ENCODE results near the gene PNPLA5. TPM values are rescaled to one million over a fixed set of nuclear protein-coding genes. Genes with fewer than 3 reads are reported as not detected.
A peak's percentile ranks its signal among the peaks of the same experiment; 100 is the strongest.

Gene PNPLA5
- total and polyA plus RNA-seq, 2 of the 13 experiments (the other 11 are each of a cell fraction or from before 2014, with no cell fraction given) = not detected

DNA sequence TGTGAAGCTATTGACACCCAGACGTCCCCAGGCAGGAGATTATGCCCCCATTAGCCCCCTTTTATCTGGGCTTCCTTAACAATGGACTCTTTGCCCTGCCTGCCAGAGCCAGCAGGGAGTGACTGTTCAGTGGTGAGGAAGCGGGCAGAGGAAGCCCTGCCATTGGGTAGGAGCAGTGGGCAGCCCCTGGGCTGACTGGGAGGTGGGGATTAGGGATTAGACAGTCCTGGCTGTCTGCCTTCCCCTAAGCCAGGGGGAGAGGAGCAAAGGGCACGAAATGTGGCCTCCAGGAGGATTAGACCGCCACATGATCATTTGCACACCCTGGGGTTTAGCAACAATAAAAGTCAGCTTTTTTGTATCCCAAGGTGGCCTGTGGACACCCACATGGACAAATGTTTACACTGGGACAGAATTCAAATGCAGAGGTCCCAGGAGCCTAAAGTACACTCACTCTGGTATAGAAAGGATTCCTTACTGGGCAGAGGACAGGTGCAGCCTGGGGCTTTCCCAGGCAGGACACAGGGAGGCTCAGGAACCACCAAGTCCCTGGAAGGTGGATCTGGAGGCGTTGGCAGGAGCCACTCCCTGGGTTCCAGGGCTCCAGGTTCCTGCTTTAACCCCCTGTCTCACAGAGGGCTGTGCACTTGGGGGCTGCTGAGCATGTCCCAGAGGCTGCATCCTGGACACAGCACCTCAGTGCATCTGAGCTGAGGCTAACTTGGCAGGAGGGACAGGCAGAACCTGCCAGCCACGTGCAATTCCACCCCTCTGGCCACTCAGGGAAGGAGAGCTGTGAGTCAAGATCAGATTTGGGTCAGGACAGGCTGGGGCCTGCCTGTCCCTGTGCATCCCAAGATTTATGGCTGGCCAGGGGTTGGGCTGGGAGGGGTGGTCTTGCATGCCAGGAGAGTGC is 33.9 kb upstream of the PNPLA5 start (continued):
- TF ChIP-seq, protein P1, sequence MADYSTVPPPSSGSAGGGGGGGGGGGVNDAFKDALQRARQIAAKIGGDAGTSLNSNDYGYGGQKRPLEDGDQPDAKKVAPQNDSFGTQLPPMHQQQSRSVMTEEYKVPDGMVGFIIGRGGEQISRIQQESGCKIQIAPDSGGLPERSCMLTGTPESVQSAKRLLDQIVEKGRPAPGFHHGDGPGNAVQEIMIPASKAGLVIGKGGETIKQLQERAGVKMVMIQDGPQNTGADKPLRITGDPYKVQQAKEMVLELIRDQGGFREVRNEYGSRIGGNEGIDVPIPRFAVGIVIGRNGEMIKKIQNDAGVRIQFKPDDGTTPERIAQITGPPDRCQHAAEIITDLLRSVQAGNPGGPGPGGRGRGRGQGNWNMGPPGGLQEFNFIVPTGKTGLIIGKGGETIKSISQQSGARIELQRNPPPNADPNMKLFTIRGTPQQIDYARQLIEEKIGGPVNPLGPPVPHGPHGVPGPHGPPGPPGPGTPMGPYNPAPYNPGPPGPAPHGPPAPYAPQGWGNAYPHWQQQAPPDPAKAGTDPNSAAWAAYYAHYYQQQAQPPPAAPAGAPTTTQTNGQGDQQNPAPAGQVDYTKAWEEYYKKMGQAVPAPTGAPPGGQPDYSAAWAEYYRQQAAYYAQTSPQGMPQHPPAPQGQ (CRISPR knock-in tag; IDR thresholded peaks at IDR 0.05; ENCODE audit: borderline replicate concordance) = no peak
- TF ChIP-seq, protein P2, sequence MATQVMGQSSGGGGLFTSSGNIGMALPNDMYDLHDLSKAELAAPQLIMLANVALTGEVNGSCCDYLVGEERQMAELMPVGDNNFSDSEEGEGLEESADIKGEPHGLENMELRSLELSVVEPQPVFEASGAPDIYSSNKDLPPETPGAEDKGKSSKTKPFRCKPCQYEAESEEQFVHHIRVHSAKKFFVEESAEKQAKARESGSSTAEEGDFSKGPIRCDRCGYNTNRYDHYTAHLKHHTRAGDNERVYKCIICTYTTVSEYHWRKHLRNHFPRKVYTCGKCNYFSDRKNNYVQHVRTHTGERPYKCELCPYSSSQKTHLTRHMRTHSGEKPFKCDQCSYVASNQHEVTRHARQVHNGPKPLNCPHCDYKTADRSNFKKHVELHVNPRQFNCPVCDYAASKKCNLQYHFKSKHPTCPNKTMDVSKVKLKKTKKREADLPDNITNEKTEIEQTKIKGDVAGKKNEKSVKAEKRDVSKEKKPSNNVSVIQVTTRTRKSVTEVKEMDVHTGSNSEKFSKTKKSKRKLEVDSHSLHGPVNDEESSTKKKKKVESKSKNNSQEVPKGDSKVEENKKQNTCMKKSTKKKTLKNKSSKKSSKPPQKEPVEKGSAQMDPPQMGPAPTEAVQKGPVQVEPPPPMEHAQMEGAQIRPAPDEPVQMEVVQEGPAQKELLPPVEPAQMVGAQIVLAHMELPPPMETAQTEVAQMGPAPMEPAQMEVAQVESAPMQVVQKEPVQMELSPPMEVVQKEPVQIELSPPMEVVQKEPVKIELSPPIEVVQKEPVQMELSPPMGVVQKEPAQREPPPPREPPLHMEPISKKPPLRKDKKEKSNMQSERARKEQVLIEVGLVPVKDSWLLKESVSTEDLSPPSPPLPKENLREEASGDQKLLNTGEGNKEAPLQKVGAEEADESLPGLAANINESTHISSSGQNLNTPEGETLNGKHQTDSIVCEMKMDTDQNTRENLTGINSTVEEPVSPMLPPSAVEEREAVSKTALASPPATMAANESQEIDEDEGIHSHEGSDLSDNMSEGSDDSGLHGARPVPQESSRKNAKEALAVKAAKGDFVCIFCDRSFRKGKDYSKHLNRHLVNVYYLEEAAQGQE (IDR thresholded peaks at IDR 0.05; ENCODE audit: borderline replicate concordance in 1 of 2, low read depth in 1 of 2, low read length in 2 of 2) = peak in 1 of 2 experiments; percentile 21; a peak in 1 of 4 replicates
- TF ChIP-seq ZNF205 (CRISPR knock-in tag; IDR thresholded peaks at IDR 0.05) (no peak), ZNF329 (CRISPR knock-in tag; IDR thresholded peaks at IDR 0.05; ENCODE audit: low read depth) (no peak), NR2F6 (IDR thresholded peaks at IDR 0.05) (peak; percentile 84), NR2F6 (CRISPR knock-in tag; IDR thresholded peaks at IDR 0.05) (peak; percentile 80; the same call in 1 of the 2 replicates), NCOA1 (CRISPR knock-in tag; IDR thresholded peaks at IDR 0.05) (peak; percentile 93; the same call in 1 of the 2 replicates), ZNF3 (CRISPR knock-in tag; IDR thresholded peaks at IDR 0.05) (no peak), THYN1 (CRISPR knock-in tag; IDR thresholded peaks at IDR 0.05; ENCODE audit: borderline replicate concordance, low read depth) (no peak), FOSL1 (CRISPR knock-in tag; IDR thresholded peaks at IDR 0.05; ENCODE audit: borderline replicate concordance) (no peak), MAFG (CRISPR knock-in tag; IDR thresholded peaks at IDR 0.05) (no peak), SRY (CRISPR knock-in tag; IDR thresholded peaks at IDR 0.05) (no peak), ZNF773 (CRISPR knock-in tag; IDR thresholded peaks at IDR 0.05; ENCODE audit: borderline replicate concordance) (no peak), ZNF749 (CRISPR knock-in tag; IDR thresholded peaks at IDR 0.05; ENCODE audit: borderline replicate concordance) (no peak), TCF7L2 (IDR thresholded peaks at IDR 0.05; ENCODE audit: low read depth, low read length) (no peak), SIX4 (CRISPR knock-in tag; IDR thresholded peaks at IDR 0.05) (no peak), AGO1 (IDR thresholded peaks at IDR 0.05; ENCODE audit: low read depth, low read length, poor library complexity, severe bottlenecking) (peak; percentile 30)
- TF ChIP-seq, protein P3, sequence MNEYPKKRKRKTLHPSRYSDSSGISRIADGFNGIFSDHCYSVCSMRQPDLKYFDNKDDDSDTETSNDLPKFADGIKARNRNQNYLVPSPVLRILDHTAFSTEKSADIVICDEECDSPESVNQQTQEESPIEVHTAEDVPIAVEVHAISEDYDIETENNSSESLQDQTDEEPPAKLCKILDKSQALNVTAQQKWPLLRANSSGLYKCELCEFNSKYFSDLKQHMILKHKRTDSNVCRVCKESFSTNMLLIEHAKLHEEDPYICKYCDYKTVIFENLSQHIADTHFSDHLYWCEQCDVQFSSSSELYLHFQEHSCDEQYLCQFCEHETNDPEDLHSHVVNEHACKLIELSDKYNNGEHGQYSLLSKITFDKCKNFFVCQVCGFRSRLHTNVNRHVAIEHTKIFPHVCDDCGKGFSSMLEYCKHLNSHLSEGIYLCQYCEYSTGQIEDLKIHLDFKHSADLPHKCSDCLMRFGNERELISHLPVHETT (CRISPR knock-in tag; conservative IDR thresholded peaks at IDR 0.05) = no peak
- TF ChIP-seq, protein P4, sequence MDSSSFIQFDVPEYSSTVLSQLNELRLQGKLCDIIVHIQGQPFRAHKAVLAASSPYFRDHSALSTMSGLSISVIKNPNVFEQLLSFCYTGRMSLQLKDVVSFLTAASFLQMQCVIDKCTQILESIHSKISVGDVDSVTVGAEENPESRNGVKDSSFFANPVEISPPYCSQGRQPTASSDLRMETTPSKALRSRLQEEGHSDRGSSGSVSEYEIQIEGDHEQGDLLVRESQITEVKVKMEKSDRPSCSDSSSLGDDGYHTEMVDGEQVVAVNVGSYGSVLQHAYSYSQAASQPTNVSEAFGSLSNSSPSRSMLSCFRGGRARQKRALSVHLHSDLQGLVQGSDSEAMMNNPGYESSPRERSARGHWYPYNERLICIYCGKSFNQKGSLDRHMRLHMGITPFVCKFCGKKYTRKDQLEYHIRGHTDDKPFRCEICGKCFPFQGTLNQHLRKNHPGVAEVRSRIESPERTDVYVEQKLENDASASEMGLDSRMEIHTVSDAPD (CRISPR knock-in tag; IDR thresholded peaks at IDR 0.05) = no peak

Measured in HepG2 (cell line).